Stimulated activated CD4-positive, alpha-beta T cell treated with anti-CD3 and anti-CD28 coated beads, Interleukin-4, amount 100 ng/mL, for 48 hours (primary cell): ENCODE data around the gene TNFRSF8.

Experiments
- DNase-seq, 2 donors: peaks; one replicate each; pipeline ENCODE4 v3.0.0-alpha.2; 2020; ENCODE audit warnings: low read depth in 2 of 2

Gene TNFRSF8

DNA sequence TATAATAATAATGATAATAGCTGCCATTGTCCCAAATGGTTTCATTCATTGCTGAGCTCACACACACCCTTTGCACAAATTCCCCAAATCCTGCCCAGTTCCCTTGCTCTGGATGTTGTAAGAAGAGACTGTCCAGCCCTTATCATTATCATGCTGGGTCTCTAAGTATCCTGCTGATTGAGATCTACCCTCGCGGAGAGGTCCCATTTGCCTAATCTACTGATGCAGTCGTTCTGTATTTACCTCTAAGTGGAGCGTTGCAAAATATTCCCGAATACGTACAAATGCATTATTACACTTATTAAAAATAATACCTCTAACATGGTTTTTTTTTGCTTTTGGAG lies 51.2 kb downstream of the TNFRSF8 start:
- no peak for DNase-seq

GRCh38 chr1:12114916-12115315 lies 51.8 kb downstream of the TNFRSF8 start:
- DNase-seq = no peak

DNA sequence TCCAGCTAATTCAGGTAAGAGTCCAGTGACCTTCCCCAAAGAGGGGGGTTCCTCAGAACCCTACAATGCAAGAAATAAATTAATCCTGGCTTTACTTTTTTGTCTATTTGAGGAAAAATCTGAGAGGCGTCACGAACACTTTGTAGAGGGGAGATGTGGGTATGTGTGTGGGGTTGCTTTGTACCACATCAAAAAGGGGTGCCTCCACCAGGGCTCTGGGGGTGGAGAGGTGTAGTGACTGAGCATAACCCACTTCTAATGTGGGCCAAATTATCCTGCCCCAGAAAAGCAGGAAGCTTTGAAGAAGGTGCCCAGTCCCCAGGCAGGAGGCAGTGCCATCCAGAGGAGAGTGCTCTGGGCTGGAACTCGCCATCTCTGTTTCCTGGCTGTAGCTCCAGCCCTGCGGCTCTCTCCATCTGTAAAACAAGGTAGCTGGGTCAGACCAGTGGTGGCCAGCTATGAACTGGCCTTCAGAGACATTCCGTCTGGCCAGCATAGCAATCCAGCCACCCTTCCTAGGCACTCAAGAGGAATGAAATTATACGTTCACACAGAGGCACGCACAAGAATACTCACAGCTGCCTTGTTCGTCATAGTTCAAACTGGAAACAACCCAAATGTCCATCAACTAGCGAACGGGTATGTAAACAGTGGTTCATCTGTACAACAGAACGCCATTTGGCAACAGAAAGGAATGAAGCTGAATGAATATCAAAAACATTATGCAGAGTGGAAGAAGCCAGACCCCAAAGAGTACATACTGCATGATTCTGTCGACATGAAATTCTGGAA lies 58.3 kb downstream of the TNFRSF8 start:
- no peak for DNase-seq

DNA sequence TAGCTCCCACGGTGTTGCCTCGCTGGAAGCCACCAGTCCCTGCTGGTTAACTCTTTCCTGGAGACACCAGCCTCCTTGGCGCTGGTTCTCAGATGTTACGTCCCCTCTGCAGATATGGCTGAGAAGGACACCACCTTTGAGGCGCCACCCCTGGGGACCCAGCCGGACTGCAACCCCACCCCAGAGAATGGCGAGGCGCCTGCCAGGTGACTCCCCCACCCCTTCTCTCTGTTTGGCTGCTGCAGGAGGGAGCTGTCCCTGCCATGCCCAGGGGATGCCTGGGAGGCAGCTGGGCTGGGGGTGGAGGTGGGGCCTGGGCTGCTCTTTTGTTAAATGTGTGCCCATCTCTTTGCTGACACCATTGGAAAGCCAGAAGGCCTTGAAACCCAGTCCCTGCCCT lies 60.1 kb downstream of the TNFRSF8 start:
- DNase-seq = no peak

DNA sequence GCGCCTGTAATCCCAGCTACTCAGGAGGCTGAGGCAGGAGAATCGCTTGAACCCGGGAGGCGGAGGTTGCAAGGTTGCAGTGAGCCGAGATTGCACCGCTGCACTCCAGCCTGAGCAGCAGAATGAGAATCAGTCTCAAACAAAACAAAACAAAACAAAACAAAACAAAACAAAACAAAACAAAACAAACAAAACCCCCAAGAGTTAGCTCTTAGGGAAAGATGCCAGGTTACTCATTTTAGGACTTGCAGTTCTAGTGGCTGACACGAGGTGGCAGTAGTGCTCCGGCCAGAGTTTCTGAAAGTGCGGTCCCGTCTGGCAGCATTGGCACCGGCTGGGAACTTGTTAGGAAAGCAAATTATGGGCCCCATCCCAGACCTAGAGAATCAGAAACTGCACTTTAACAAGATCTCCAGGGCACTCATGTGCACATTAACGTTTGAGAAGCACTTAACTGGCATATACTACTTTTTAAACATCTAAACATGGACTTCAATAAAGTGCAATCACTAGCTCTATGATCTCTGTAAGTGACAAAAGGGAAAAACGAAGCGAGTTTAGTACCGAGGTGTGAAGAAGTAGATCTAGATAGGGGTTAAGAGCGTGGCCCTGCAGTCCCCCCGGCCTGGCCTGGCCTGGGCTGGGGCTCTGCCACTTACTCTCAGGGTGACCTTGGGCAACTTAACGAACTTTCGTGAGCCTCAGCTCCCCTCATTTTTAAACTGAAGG lies 61.8 kb downstream of the TNFRSF8 start:
- DNase-seq = peak; percentile 55 to 72

DNA sequence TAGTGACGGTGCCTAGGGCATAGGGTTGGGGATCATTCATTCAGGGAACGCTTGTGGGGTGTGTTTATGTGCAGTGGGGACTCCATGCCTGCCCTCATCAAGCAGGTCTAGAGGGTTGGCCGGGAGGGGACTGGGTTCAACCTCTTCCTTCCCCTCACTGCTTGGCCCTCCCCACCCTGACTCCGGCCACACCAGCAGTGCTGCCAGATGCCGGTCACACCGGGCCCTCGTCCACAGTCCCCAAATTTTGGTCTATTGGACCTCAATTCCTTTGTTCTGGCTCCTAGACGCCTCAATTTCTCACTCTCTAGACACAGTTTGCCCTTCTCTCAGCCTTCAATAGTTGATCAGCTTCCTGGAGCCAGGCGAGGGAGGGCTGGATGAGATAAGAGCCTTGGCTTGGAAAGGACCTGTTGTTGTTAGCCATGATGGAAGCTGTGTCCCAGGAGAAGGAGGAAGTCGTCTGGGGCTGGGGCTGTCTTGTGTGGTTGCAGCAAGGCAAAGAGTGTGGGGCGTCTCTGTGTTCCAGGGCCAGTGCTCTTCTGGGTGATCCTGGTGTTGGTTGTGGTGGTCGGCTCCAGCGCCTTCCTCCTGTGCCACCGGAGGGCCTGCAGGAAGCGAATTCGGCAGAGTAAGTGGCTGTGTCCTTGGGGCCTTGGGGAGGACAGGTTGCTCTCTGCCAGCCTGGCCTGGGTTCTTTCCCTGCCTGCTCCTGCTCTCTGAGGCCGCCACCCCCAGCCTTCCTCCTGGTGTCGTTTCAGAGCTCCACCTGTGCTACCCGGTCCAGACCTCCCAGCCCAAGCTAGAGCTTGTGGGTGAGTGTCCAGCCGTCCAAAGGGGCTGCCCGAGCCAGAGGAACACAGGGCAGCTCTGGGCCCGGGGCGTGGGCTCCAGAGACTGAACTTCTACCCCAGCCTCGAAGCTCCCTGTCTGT lies 62.6 kb downstream of the TNFRSF8 start:
- DNase-seq = no peak

GRCh38 chr1:12126781-12127180 lies 63.7 kb downstream of the TNFRSF8 start:
- no peak for DNase-seq

GRCh38 chr1:12127206-12127810 lies 64.2 kb downstream of the TNFRSF8 start:
- no peak for DNase-seq

DNA sequence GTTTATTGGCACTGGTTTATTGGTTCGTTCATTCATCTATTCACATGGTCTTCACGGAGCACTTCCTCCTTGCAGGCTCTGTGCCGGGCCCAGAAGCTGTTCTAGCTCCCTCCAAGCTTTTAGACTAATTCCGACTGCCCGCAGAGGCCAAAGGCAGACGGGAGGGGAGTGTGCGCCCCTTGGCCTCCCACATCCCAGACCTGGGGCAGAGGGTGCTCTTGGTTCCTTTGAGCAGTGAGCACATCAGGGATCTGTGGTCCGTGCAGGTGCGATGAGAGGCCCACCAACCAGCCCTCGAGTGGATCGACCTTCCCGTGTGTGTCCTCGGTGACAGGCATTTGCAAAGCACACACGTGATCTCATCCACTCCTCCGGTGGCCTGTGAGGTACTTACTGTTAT lies 65.0 kb downstream of the TNFRSF8 start:
- DNase-seq = no peak

- DNase-seq = no peak
Measured at GRCh38 chr1:12129624-12130023, 66.5 kb downstream of the TNFRSF8 start.

GRCh38 chr1:12130466-12131130 lies 67.5 kb downstream of the TNFRSF8 start:
- no peak for DNase-seq

DNA sequence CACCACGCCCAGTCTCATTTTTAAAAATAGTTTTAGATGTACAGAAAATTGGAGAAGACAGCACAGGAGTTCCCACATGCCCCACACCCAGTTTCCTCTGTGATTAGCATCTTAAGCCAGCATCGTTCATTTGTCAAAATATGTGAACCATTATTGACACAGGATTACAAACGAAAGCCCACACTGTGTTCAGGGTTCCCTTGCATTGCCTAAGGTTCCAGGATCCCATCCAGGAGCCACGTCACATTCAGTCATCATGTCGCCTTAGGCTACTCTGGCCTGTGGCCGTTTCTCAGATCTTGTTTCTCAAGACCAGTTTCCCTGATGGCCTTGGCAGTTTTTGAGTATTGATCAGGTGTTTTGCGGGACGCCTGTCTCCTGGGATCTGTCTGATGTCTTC lies 69.0 kb downstream of the TNFRSF8 start:
- no peak for DNase-seq

DNA sequence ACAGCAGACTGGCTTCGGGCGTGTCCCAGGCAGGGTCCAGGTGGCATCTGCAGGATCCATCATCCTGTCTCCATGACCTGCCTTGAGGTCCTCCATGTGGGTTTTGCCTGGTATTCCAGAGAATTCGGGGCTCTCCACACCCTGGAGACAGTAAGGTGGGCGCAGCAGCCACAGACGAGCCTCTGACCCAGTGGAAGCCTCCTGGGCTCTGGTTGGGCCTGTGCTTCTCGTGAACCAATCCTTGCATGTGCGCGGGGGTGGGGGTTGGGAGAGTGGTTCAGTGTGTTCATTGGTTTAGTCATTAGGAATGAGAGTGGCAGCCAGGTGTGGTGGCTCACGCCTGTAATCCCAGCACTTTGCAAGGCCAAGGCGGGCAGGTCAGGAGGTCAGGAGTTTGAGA lies 71.6 kb downstream of the TNFRSF8 start:
- no peak for DNase-seq

DNA sequence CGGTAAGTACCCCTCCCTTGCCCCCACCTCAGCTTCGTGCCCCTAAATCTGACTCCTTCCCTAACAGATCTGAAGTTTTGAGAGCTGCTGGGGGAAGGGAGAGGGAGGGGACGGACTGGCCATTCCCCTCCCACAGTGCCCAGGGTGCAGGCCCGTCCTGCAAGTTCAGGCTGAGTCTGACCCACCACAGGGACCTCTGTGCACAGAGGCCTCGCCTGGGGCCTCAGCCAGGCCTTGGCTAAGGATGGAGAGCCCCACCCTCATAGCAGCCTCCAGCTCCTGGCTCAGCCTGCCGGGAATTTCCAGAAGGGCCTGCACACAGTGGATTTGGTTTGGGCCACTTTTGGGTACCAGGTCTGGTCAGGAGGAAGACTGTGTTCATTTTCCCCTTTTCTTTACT lies 72.5 kb downstream of the TNFRSF8 start:
- no peak for DNase-seq

DNA sequence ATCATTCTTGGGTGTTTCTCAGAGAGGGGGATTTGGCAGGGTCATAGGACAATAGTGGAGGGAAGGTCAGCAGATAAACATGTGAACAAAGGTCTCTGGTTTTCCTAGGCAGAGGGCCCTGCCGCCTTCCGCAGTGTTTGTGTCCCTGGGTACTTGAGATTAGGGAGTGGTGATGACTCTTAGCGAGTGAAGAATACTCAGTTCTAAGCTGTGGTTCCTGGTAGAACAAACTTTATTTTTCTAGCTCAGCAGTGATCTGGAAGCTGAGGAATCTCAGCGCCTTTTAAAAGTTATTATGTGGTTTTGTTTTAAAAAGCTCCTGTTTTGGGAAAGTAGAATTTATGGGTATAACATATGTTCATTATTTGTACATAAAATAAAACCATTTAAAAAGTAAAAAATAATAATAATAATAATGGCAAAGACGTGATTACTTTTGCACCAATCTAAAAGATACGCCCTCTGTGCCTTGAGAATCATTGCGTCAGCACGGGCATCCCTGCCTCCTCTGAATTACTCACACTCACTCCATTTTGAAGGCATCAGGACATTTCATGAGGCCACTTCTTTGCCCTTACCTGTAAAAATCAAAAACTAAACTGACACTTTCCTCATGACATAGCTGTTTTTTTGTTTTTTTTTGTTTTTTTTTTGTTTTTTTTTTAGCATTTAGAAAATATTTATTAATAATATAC lies 74.0 kb downstream of the TNFRSF8 start:
- no peak for DNase-seq

DNA sequence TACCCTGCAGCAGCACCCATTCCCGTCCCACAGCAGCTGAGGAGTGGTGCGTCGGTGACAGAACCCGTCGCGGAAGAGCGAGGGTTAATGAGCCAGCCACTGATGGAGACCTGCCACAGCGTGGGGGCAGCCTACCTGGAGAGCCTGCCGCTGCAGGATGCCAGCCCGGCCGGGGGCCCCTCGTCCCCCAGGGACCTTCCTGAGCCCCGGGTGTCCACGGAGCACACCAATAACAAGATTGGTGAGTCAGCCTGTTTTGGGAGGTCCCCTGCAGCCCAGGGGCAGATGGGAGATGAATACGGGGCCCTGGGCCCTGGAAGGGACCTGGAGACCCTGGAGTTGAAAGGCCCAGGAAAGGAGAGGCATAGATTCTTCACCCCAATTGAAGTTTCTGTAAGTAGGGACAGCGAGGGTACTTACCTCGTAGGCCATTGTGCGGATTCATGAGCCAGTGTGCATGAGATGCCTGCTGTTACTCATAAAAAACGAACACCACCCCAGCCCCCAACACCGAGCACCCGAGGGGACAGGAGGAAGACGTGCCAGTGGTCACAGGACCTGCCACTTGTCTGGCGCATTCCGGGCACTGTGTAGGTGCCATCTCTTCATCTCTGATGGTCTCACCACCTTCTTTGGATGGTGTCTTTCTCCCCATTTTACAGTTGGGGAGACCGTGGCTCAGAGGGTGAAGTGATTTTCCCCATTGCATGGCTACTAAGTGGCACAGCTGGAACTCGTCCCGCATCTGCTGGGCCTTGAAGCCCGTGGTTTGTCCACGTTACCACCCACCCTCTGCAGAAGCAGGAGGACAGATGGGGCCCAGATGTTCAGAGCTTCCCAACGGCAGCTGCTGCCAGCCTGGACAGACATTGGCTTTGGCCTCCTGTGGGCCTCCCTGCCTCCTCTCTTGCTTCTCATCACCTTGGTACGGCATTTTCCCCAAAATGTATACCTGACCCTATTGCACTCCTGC lies 75.4 kb downstream of the TNFRSF8 start:
- DNase-seq = no peak

- DNase-seq = no peak
Measured at GRCh38 chr1:12140016-12140415, 76.9 kb downstream of the TNFRSF8 start.

DNA sequence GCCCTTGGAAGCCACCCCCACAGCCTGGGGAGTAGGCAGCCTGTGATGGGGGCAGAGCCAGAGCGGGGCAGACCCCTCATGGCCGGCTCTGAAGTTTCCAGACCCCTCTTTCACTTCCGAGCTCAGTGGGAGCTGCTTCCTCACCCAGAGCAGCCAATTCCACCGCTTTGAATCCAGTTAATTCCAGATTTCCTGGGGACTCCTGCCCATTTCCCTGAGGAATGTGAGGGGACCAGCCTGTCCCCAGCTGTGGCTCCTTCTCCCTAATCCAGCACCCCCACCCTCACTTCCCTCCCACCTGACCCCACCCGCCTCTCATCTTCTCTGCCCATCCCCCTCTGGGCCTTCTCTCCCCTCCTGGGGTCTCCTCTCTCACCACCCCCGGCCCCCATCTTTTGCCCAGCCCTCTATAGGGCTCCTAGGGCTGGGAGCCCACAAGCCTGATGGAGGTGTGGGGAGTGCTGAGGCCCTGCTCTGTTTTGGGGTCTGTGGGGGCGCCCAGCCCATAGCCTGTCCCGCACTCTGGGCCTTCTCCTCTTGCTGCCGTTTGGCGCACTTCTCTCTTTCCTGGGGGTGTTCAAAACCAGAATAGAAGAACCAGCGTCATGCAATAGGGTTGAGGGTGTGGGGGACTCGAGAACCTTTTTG lies 77.5 kb downstream of the TNFRSF8 start:
- no peak for DNase-seq
